GM23338 (cell line): ENCODE results near the gene PTPRJ.

Experiments used
- CREB1 ChIP-seq: fragments of 250-450 bp; sonication (Bioruptor Pico); IDR thresholded peaks from 2 replicates; pipeline ENCODE4 v1.5.0; 2020; ENCODE audit warnings: low read depth, mild to moderate bottlenecking, moderate library complexity
- CTCF ChIP-seq, 2 experiments: fragments of 200-600 bp in 1 of 2; sonication (generic) in 1 of 2; conservative IDR thresholded peaks; 2 replicates each; pipeline versions ENCODE4 v1.5.1 to v1.6.1; 2016 to 2017; ENCODE audit warnings: antibody characterized with exemption in 2 of 2, low read depth in 2 of 2, mild to moderate bottlenecking in 2 of 2, moderate library complexity in 1 of 2
- EZH2 ChIP-seq: fragments of 200-600 bp; sonication (generic); IDR thresholded peaks from one replicate; pipeline ENCODE4 v1.8.0; 2017; ENCODE audit warnings: antibody characterized with exemption, mild to moderate bottlenecking, low read depth; ENCODE audit not compliant: unreplicated experiment
- EZH2phosphoT487 ChIP-seq: fragments of 200-600 bp; sonication (generic); IDR thresholded peaks from one replicate; pipeline ENCODE4 v1.8.1; 2018; ENCODE audit warnings: antibody characterized with exemption; ENCODE audit not compliant: unreplicated experiment
- REST ChIP-seq: IDR thresholded peaks from one replicate; pipeline ENCODE4 v1.6.1; 2018; ENCODE audit warnings: antibody characterized with exemption; ENCODE audit not compliant: unreplicated experiment
- STAT1 ChIP-seq: IDR thresholded peaks from one replicate; pipeline ENCODE4 v1.6.1; 2016; ENCODE audit warnings: antibody characterized with exemption; ENCODE audit not compliant: unreplicated experiment

- TF ChIP-seq REST (no peak), EZH2 (no peak), CTCF (conservative IDR thresholded peaks at IDR 0.05; ENCODE audit: low read depth in 2 of 2) (no peak), EZH2phosphoT487 (no peak), STAT1 (no peak), CREB1 (CRISPR knock-in tag) (no peak)
Measured at GRCh38 chr11:47955061-47955755, 25.2 kb upstream of the PTPRJ start.
